Fibroblast of skin of scalp (primary cell): ENCODE data around the gene TUBB4A.

Experiments used
- DNase-seq: peaks from one replicate; pipeline ENCODE4 v3.0.0-alpha.2; 2013

TUBB4A gene

DNA sequence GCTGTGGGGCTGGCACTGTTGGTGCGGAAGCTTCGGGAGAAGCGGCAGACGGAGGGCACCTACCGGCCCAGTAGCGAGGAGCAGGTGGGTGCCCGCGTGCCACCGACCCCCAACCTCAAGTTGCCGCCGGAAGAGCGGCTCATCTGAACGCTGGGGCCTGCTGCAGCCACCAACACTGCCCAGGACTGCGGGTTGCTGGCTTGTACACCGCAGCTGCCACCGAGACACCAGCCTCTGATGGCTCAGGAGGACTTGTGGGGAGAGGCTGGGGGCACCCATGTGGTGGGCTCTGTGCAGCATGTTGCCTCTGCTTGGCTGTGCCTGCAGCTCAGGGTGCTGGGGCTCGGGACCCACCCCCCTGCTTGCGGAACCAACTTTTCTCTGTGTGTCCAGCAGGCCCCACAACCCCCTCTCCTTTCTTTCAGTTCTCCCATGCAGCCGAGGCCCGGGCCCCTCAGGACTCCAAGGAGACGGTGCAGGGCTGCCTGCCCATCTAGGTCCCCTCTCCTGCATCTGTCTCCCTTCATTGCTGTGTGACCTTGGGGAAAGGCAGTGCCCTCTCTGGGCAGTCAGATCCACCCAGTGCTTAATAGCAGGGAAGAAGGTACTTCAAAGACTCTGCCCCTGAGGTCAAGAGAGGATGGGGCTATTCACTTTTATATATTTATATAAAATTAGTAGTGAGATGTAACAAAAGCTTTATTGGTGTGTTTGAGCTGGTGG is 35.4 kb downstream of the TUBB4A start:
- no peak for DNase-seq

DNA sequence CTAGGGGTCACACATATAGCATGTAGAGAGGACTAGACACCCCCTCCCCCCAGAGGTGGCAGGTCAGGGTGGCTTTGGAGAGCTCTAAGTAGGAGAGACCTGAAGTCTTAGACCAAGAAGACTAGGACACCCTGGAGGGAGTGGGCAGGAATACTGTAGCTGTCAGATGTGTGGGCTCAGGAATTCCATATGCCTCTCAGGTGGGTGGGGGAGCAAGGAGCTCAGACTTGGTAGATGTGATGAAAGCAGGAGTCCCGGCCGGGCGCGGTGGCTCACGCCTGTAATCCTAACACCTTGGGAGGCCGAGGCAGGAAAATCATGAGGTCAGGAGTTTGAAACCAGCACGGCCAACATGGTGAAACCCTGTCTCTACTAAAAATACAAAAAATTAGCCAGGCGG is 36.4 kb downstream of the TUBB4A start:
- no peak for DNase-seq

- no peak for DNase-seq
Measured at GRCh38 chr19:6465006-6465405, 37.1 kb downstream of the TUBB4A start.

DNA sequence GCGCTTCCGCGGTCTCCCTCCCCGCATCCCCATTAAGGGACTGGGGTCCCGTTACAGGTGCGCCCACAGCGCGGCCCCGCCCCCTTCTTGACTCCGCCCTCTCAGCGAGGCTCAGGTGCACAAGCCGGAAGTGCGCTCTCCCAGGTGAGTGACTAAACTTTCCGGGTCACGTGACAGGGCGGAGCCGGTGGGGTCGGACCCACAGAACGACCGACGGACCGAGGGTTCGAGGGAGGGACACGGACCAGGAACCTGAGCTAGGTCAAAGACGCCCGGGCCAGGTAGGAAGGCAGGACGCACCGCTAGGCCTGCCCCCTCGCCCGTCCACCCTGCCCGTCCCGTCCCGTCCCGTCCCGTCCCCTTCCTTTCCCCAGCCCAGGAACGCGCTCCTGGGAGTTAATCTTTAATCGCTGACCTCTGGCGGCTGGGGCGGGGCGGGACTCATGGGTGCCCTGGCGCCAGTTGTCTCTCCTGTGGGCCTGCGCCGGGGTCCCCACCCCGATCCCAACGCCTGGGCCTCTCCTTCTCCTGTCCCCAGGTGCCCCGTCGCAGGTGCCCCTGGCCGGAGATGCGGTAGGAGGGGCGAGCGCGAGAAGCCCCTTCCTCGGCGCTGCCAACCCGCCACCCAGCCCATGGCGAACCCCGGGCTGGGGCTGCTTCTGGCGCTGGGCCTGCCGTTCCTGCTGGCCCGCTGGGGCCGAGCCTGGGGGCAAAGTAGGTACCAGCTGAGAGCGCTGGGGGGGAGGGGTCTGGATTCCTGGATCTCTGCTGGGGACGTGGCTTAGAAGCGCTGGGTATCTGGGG is 37.8 kb downstream of the TUBB4A start, which contains the start of gene CRB3:
CRB3 (plus strand) TSS at position 202 of the 804 bp plus-strand sequence; CDS start at position 633, 431 bp downstream.
- no peak for DNase-seq

DNA sequence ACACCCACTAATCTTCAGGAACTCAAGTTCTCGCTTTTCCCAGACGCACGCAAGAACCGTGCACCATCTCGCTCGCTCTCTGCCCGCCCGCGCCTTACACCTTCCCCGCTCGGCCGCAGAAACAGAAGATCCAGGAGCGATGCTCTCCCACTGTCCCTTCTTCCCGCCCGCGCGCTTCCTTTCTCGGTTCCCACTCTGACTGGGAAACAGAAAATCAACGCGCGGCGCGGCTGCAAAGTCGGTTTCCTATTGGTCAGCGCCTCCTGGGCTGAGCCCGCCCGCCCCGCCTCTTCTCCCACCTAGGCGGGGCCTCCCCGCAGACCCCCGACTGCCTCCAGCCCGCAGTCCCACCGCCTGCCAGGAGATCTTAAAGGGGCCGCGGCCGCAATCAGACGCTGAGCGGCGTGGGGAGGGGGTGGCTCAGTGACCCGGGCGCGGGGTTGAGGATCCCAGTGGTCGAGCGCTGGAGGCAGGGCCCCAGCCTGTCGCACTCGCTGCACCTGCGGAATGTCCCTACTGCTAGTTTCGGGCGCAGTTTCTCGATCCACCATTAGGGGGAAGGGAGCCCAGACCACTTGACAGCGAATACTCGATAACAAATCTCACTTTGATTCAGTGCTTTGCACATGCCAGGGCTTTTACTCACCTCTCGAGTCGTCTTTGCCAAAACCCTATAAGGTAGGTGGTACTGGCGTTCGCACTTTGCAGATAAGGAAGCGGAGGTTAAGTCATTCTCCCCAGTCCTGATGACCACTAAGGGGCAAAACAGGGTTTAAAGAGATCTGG is 41.8 kb downstream of the TUBB4A start:
- DNase-seq, result peak; percentile 99

GRCh38 chr19:6459262-6460098 is 42.6 kb downstream of the TUBB4A start, which contains the start of gene SLC25A23:
TSS of gene SLC25A23 (minus strand) at chr19:6459792. CDS start at chr19:6459628, 164 bp downstream.
- peak; percentile 82 for DNase-seq

- no peak for DNase-seq
Measured at GRCh38 chr19:6458695-6459261, 43.3 kb downstream of the TUBB4A start.

DNA sequence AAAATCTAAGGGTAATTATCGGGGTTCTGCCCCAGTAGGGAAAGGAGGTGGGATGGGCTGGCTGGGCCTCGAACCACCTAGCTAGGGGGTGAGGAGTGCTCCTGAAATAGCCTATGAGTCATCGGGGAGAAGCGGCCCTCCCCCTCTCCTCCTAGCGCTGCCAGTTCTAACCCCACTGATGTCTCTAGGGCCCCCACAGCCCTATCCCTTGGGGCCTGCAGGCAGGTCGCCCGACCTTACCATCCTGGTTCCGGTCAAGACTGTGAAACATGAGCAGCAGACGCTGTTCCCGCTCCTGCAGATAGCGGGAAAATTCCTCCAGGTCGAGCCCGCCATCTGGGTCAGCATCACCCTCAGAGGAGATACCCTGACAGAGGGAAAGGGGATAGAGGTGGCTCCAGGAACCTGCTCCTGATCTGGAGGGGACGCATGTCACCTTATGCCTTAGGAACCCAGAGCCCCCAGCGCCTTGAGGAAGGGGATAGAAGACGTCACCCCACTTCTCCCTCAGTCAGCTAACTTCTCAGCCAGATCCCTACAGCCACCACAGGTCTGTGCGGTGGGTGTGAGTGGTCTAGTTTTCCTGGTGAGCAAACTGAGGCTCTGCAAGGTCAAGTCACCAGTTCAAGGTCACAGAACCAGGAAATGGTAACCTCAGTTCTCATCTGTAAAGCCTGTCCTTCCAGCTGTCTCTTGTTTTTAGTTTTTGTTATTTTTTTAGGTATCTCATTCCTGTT is 44.0 kb downstream of the TUBB4A start:
- DNase-seq, result peak; percentile 11

GRCh38 chr19:6455924-6456323 is 46.2 kb downstream of the TUBB4A start:
- no peak for DNase-seq

DNA sequence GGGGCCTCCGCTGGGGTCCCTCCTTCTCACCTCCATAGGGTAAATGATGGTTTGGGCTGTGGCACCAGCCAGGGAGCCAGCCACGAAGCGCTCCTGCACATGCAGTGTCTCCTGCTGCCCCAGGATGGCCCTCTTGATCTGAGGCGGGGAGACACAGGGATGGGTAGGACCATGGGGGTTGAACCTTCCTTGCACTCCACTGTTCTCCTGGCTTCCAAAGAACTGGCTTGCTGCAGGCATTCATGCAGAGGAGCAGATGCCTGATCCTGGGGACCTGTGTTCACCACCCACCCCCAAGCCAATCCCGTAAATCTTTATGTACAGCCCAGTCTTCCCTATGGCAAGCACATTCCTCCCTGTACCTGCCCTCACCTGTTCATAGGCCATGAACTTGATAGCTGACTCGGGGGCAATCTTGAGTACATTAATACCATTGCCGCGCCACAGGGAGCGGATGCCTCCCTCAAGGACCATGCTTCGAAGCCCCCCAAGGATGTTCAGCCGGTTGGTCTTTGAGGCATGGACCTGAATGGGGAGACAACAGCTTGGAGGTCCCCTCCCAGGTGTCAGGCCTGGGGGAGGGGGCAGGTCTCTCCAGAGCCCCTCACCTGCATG is 48.1 kb downstream of the TUBB4A start:
- no peak for DNase-seq

- no peak for DNase-seq
Measured at GRCh38 chr19:6452899-6453298, 49.2 kb downstream of the TUBB4A start.

DNA sequence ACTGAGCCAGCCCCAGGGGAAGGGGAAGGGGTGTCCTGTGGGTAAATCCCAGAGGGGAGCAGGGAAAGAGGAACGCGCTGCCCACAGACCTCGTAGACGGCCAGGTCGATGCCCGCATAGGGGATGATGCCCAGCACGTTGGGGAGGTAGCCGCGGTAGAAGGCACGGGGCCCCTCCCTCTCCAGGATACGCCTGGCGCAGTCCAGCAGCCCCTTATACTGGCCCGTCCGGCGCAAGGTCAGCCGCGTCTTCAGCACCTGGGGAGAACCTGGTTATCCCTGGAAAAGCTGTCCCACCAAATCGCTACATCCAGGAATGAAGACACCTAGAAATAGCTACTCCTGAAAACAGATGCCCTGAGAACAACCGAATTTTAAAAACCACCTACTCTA is 49.9 kb downstream of the TUBB4A start:
- no peak for DNase-seq

GRCh38 chr19:6451583-6452222 is 50.4 kb downstream of the TUBB4A start:
- no peak for DNase-seq

DNA sequence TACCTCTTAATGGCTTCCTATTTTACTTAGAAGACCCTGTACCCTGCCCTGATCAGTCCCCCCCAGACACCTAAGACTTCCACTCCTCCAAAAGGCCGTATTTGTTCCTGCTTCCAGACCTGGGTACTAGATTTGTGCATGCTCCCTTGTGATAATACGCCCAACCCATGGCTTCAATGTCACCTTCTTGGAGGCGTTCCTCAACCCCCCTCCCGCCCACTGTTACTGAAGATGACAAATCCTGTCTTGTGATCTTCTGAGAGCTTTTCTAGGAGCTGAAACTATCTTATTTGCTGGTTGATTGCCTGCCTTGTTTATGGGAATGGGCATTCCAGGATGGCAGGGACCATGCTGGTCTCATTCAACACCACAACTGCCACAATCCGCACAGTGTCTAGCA is 51.9 kb downstream of the TUBB4A start:
- DNase-seq, result no peak

- DNase-seq, result no peak
Measured at GRCh38 chr19:6448045-6448444, 54.1 kb downstream of the TUBB4A start.

GRCh38 chr19:6446452-6446851 is 55.7 kb downstream of the TUBB4A start:
- DNase-seq, result no peak
